HTERT RPE-1 (cell line): ENCODE measurements around the gene ZNF532.
"Not testable (repeated sequence)": the region's sequence is repeated elsewhere in the genome, so short reads cannot be mapped to it uniquely, and the experiment has no call there.

Source experiments
- in situ Hi-C: fragments of 300-500 bp; cut with MboI; formaldehyde crosslinking; loops from 4 replicates; pipeline ENCODE4 v1.14.3; 2020; ENCODE audit warnings: low sequenced_read_pairs

Gene ZNF532, protein sequence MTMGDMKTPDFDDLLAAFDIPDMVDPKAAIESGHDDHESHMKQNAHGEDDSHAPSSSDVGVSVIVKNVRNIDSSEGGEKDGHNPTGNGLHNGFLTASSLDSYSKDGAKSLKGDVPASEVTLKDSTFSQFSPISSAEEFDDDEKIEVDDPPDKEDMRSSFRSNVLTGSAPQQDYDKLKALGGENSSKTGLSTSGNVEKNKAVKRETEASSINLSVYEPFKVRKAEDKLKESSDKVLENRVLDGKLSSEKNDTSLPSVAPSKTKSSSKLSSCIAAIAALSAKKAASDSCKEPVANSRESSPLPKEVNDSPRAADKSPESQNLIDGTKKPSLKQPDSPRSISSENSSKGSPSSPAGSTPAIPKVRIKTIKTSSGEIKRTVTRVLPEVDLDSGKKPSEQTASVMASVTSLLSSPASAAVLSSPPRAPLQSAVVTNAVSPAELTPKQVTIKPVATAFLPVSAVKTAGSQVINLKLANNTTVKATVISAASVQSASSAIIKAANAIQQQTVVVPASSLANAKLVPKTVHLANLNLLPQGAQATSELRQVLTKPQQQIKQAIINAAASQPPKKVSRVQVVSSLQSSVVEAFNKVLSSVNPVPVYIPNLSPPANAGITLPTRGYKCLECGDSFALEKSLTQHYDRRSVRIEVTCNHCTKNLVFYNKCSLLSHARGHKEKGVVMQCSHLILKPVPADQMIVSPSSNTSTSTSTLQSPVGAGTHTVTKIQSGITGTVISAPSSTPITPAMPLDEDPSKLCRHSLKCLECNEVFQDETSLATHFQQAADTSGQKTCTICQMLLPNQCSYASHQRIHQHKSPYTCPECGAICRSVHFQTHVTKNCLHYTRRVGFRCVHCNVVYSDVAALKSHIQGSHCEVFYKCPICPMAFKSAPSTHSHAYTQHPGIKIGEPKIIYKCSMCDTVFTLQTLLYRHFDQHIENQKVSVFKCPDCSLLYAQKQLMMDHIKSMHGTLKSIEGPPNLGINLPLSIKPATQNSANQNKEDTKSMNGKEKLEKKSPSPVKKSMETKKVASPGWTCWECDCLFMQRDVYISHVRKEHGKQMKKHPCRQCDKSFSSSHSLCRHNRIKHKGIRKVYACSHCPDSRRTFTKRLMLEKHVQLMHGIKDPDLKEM (N-terminal part only)

GRCh38 chr18:58864146-58865032 lies at the start of gene ZNF532:
Gene ZNF532, plus strand, starts transcription at chr18:58864877. CDS start in a region left out here.
- in situ Hi-C loops, result no loop called here

DNA sequence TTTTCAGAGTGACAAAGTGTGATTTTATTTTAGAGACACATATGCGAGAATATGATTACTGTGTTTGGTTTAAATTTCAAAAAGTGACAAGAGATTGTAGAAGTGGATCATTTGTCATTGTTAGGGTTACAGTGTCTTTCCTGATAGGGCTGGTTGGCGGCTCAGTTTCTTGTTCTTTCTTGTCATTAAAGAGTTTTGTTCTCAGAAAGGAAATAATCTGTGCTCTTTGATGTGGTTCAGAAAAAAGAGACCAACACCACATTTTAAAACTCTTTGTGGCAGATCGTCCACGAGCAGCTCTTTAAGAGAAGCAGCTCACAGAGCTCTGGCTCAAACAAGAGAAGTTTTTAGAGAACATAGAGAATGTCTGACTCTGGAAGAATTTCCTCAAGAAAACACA lies 45.6 kb upstream of the ZNF532 start:
- in situ Hi-C loops, result no loop called here

- in situ Hi-C loops, result no loop called here
These were observed 44.4 kb upstream of the ZNF532 start for GRCh38 chr18:58820251-58820650.

DNA sequence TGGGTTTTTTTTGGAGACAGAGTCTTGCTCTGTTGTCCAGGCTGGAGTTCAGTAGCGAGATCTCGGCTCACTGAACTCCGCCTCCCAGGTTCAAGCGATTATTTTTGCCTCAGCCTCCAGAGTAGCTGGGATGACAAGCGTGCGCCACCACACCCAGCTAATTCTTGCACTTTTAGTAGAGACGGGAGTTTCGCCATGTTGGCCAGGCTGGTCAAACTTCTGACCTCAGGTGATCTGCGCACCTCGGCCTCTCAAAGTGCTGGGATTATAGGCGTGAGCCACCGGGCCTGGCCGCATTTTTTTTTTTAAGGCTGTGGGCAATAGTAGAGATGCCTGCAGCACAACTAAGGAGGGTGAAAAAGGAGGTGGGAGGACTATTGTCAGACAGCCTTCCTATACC lies 41.7 kb upstream of the ZNF532 start:
- in situ Hi-C loops, result no loop called here

DNA sequence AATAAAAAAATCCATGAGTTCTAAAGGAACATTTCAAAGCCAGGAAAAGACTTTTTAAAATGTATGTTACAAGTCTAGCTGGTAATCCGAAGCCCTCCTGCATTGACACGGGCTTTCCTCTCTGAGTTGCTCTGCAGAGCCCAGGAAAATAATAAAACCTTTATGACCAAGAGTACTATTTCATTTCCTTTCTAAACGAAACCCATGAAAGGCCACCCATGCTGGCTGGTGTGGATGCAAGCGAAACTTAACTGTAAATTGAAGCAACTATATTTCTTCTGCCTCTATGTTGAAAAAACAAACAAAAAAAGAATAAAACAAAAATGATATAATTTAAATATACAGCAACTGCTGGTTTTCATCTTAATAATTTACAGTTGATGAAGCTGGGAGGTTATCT lies 41.3 kb upstream of the ZNF532 start:
- in situ Hi-C loops, result no loop called here

- in situ Hi-C loops, result not testable (repeated sequence)
These were observed 37.8 kb upstream of the ZNF532 start for GRCh38 chr18:58826926-58827325.

- in situ Hi-C loops, result no loop called here
These were observed 37.2 kb upstream of the ZNF532 start for GRCh38 chr18:58827428-58827827.

- in situ Hi-C loops, result no loop called here
These were observed 36.8 kb upstream of the ZNF532 start for GRCh38 chr18:58827886-58828285.

GRCh38 chr18:58828399-58829121 lies 36.1 kb upstream of the ZNF532 start:
- in situ Hi-C loops, result no loop called here

DNA sequence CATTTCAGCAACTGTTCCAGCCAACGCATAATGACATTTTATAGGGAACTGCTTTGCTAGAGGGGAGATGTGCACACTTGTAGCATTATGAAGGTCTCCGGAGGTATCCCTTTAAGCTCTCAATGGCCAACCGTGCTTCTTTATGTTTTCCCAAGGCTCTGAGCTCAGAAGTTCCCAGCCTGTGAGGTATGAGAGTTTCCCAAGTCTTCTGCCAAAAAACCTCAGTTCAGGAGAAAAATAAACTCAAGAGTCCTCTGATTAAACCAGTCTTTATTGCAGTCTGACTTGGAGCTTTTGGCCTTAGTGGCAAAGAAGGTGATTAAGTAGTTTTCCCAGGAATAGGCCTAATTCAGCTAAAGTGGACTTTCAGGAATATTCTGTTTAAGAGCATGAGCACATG lies 35.4 kb upstream of the ZNF532 start:
- in situ Hi-C loops, result no loop called here

DNA sequence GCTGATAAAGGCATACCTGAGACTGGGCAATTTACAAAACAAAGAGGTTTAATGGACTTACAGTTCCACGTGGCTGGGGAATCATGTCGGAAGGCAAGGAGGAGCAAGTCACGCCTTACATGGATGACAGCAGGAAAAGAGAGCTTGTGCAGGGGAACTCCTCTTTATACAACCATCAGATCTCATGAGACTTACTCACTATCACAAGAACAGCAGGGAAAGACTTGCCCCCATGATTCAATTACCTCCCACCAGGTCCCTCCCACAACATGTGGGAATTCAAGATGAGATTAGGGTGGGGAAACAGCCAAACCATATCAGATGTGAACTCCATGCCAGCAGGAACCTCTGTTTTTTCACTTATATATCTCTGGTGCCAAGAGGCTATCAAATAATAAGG lies 34.8 kb upstream of the ZNF532 start:
- in situ Hi-C loops, result not testable (repeated sequence)

DNA sequence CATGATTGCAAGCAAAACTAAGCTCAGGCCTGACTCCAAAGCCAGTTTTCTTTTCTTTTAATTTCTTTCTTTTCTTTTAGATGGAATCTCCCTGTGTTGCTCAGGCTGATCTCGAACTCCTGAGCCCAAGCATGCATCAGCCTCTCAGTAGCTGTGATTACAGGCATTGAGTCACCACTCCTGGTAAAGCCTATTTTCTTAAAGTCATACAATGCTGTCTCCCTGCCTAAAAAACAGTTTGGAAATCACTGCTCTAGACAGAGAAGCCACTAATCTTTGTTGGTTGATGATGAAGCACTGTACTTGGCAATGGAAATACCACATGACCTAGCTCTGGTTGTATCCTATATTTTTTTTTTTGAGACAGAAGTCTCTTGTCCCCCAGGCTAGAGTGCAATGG lies 33.1 kb upstream of the ZNF532 start:
- in situ Hi-C loops, result no loop called here

DNA sequence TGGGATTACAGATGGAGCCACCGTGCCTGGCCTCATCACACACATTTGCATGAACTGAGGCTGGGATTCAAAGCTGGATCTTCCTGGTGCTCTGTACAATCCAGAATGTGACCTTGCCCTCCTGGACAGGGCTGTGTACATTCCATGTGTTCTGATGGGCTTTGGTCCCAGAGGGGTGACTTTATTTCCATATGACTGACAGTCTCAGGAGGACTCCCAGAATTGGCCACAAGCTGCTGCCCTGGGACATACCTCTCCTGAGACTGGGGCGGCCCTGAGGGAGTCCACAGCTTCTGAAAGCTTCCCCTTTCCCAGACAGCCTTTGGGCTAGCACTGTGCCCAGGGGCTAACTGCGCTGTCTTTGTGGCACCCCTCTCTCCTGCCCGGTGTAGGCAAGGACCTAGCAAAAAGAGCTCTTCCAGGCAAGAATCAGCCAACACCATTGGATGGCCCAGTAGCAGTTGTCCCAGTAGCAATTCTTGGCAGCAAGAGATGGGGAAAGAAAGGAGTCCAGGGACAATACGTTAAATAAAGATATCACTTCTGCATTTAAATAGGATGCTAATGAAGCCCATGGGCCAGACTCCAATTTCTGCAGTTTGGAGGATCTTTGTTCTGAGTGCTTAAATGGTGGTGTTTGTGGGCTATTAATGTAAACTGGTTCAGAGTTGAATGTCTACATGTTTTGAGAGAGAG lies 26.4 kb upstream of the ZNF532 start:
- in situ Hi-C loops, result no loop called here

- in situ Hi-C loops, result no loop called here
These were observed 25.7 kb upstream of the ZNF532 start for GRCh38 chr18:58838946-58839345.

DNA sequence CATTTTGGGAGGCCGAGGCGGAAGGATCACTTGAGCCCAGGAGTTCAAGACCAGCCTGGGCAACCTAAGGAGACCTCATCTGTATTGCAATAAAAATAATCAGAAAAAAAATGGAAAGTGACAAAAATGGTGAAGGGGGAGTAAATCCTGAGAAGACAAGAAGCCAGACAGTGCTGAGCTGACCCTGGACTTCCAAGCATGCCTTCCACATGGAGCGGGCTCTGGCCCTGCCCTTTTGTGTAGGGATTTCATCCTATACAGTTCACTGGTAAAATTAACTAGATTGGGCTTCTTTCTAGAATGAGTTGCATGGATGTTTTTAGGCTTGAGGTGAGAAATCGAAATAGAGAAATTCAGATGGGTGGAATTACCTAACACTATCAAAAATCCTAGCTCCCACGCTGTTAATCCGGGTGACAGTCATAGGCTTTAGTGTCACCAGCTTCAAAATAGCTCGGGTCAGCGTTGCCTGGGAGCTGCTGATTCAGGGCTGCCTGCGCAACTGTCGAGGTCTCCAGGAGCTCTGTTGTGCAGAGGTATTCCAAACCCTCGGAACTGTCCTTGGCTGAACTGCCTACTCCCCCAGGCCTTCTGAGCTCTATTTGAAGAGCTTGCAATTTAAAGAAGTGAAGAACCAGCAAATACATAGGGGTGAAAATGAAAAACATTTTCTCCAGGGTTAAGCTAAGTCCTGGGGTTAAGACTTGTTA lies 21.5 kb upstream of the ZNF532 start:
- in situ Hi-C loops, result no loop called here

DNA sequence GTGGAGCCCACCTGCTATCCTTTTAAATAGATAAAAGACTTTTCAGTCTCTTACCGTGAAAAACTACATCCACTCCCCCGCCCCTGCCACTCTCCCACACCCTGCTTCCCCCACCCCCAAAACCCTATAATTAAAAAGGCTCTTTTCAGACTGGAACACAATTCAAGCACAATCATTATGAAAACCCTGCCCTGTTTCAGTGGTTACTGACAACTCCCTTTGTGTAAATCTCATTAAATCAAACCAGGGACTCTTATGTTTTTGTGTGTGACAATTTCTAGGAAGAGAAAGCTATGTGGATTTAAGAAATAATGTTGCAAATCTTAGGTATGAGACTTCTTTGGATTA lies 21.0 kb upstream of the ZNF532 start:
- in situ Hi-C loops, result no loop called here

DNA sequence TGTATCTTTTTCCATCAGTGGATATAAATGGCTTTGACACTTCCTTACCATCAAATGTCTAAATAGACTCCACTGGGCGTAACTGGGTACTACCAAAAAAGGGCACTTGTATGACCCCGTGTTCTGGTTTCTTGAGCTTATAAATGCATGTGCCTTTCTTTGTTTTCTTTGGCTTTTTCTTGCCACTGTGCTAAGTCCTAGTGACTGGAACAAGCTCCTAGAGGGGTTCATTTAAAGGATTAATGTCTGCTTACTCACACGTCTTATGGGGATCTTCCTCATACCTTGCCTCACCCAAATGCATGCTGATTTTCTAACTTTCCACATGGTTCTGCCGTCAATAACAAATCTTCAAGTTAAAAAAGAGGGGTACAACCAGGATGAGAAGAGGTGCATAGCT lies 19.8 kb upstream of the ZNF532 start:
- in situ Hi-C loops, result no loop called here

DNA sequence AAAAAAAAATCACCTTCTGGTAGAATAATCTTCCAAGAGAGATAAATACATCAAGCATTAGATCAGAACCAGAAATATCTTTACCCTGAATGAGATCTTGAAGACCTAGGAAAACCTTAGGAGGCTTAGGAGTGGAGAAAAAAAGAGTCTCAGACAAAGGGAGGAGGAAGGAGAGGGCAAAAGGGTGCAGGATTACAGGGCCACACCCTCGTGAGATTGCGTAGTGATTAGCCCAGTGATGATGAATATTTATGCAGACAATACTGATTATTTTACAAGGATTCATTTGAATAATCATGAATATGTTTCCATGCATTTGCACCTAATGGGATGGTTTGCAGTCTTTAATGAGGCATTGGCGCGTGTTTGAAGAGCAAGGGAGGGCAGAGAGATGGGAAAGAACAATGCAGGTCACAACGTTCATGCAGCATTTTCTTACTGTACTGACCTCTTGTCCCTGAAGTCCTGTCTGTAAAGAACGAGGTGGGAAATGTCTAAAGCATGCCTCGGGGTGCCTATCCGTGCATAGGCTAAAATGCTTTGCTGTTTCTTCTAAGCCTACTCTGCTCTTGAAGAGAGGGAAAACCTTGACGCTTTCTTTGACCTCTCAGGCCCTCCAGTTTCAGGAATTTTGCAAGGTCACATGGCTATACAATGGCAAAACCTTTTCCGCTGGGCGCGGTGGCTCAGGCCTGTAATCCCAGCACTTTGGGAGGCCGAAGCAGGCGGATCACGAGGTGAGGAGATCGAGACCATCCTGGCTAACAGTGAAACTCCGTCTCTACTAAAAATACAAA lies 18.6 kb upstream of the ZNF532 start:
- in situ Hi-C loops, result no loop called here
